GM12878 (cell line): Measurements from ENCODE around the gene HMGB1. TPM values are rescaled to one million over a fixed set of nuclear protein-coding genes. Genes with fewer than 3 reads are reported as not detected.

ENCODE experiments used
- ATAC-seq: fragments of 200-7000 bp; cut with Tn5 transposase; 3 replicates; pipeline ENCODE4 v1.9.1; 2020; ENCODE audit warnings: mild to moderate bottlenecking, moderate library complexity
- BruUV-seq: library from RNA; stranded (reverse); fragments of 400-500 nt; replicated peaks from 2 replicates; lab custom pipeline; 2021; lab: Mats Ljungman, UMichigan
- CTCF ChIA-PET: fragments of 300-600 bp; sonication (Branson Sonifier 250); formaldehyde crosslinking; extraction: SDS; loops from one replicate; lab custom pipeline; 2021; ENCODE audit warnings: inconsistent platforms; lab: Yijun Ruan, JAX
- POLR2A ChIA-PET: fragments of 350-600 bp; formaldehyde crosslinking; extraction: SDS; loops from one replicate; lab custom pipeline; 2021; ENCODE audit warnings: inconsistent platforms; lab: Charles Lee
- RAD21 ChIA-PET: fragments of 300-600 bp; sonication (Branson Sonifier 250); formaldehyde crosslinking; loops from one replicate; lab custom pipeline; 2023; ENCODE audit warnings: antibody characterized with exemption; ENCODE audit not compliant: unreplicated experiment; lab: Charles Lee
- SMC1A ChIA-PET: fragments of 300-600 bp; sonication (Branson Sonifier 250); formaldehyde crosslinking; loops from one replicate; lab custom pipeline; 2023; ENCODE audit not compliant: unreplicated experiment, uncharacterized antibody; lab: Charles Lee
- DNase-seq: peaks from one replicate; pipeline ENCODE4 v3.0.0-alpha.2; 2011; ENCODE audit warnings: low read depth, low spot score
- FAIRE-seq: peaks from 3 replicates; lab custom pipeline; 2011; peaks lifted over from hg19 to GRCh38; lab: Jason Lieb, UNC
- H2AFZ ChIP-seq: 2 replicates; pipeline ENCODE4 v1.6.0; 2011; ENCODE audit warnings: low read depth, low read length, control low read depth; ENCODE audit not compliant: control insufficient read depth
- H3K27ac ChIP-seq: 2 replicates; pipeline ENCODE4 v1.5.1; 2011; ENCODE audit warnings: control low read depth; ENCODE audit not compliant: control insufficient read depth, insufficient read depth
- H3K27me3 ChIP-seq, 2 experiments: replicated peaks in 1 of 2; 2 replicates each; pipeline versions ENCODE4 v1.6.0 to v1.6.1; 2011; ENCODE audit warnings: low read length in 1 of 2; ENCODE audit not compliant: control insufficient read depth in 2 of 2, insufficient read depth in 2 of 2
- H3K36me3 ChIP-seq, 2 experiments: 2 replicates each; pipeline ENCODE4 v1.5.1; 2011; ENCODE audit warnings: low read length in 1 of 2; ENCODE audit not compliant: control insufficient read depth in 2 of 2, insufficient read depth in 2 of 2
- H3K4me1 ChIP-seq: 2 replicates; pipeline ENCODE4 v1.6.1; 2011; ENCODE audit warnings: mild to moderate bottlenecking, low read length, moderate library complexity, mixed read lengths; ENCODE audit not compliant: control insufficient read depth, insufficient read depth
- H3K4me2 ChIP-seq: 2 replicates; pipeline ENCODE4 v1.6.0; 2011; ENCODE audit warnings: control low read depth; ENCODE audit not compliant: control insufficient read depth, insufficient read depth
- H3K4me3 ChIP-seq: fragments of 200-600 bp; sonication (generic); 2 replicates; pipeline ENCODE4 v1.5.1; 2016
- H3K79me2 ChIP-seq: 2 replicates; pipeline ENCODE4 v1.6.0; 2011; ENCODE audit warnings: low read length; ENCODE audit not compliant: control insufficient read depth, insufficient read depth
- H3K9ac ChIP-seq: 2 replicates; pipeline ENCODE4 v1.8.0; 2011; ENCODE audit warnings: low read length, control low read depth, mixed read lengths; ENCODE audit not compliant: control insufficient read depth, insufficient read depth
- H3K9me3 ChIP-seq: replicated peaks from 3 replicates; pipeline ENCODE4 v1.5.1; 2011; ENCODE audit warnings: mild to moderate bottlenecking, low read length; ENCODE audit not compliant: control insufficient read depth, insufficient read depth
- H4K20me1 ChIP-seq: 2 replicates; pipeline ENCODE4 v1.6.0; 2011; ENCODE audit not compliant: control insufficient read depth, insufficient read depth
- CBX5 ChIP-seq: sonication (generic); IDR thresholded peaks from 2 replicates; pipeline ENCODE4 v1.6.1; 2016; ENCODE audit warnings: low read depth, moderate library complexity, mild to moderate bottlenecking, inconsistent platforms
- HDAC6 ChIP-seq: fragments of 200-600 bp; sonication (generic); IDR thresholded peaks from one replicate; pipeline ENCODE4 v1.8.0; 2017; ENCODE audit warnings: antibody characterized with exemption; ENCODE audit not compliant: unreplicated experiment
- NR2C1 ChIP-seq: fragments of 450-650 bp; IDR thresholded peaks from 2 replicates; pipeline ENCODE4 v1.6.1; 2017; ENCODE audit warnings: antibody characterized with exemption, mild to moderate bottlenecking, moderate library complexity
- PML ChIP-seq: IDR thresholded peaks from 2 replicates; pipeline ENCODE4 v1.6.1; 2012; ENCODE audit warnings: low read length, inconsistent platforms
- POLR2AphosphoS5 ChIP-seq: IDR thresholded peaks from 2 replicates; pipeline ENCODE4 v1.6.1; 2011; ENCODE audit warnings: mild to moderate bottlenecking, low read length, inconsistent platforms
- WGBS: methylation state at CpG from one replicate; pipeline ENCODE4 v1.1.6; 2016; ENCODE audit warnings: low lambda C conversion rate; ENCODE audit not compliant: insufficient replicate concordance, insufficient coverage; ENCODE audit errors: missing lambda C conversion rate; 5-methylcytosine and 5-hydroxymethylcytosine counted together
- in situ Hi-C: fragments of 300-500 bp; cut with MboI; formaldehyde crosslinking; loops from 9 replicates; pipeline ENCODE4 v1.14.3; 2018; ENCODE audit warnings: mixed read lengths
- intact Hi-C: fragments of 100-400 bp; cut with micrococcal nuclease; formaldehyde crosslinking; loops from one replicate; pipeline ENCODE4 v1.14.2; 2022; ENCODE audit not compliant: unreplicated experiment
- polyA plus RNA-seq, 11 experiments: library from polyadenylated mRNA; depleted of rRNA in 4 of 11; unstranded in 6 of 11; stranded (reverse) in 5 of 11; fragments of >200 nt; fragmentation: Nextera tagmentation in 4 of 11; fragmentation: Illumina TruSeq in 1 of 11; extraction: Ambion mirVana in 4 of 11; extraction: Trizol in 1 of 11; gene quantifications; 1 replicate in 1 of 11; 2 replicates in 10 of 11; pipeline versions ENCODE4 v1.2.1 to v1.2.3, GENCODE V29; 2011 to 2016; ENCODE audit warnings: inconsistent platforms in 2 of 11, missing spikeins in 2 of 11, low read depth in 1 of 11
- total RNA-seq, 4 experiments: library from RNA; depleted of rRNA in 3 of 4; stranded (reverse); fragments of >200 nt in 3 of 4; fragmentation: Illumina TruSeq in 1 of 4; extraction: Trizol in 1 of 4; gene quantifications; 2 replicates each; pipeline versions ENCODE4 v1.2.1 to v1.2.3, GENCODE V29; 2013 to 2021
- TF ChIP-seq, protein P1 (sequence below): fragments of 150-350 bp; IDR thresholded peaks from 2 replicates; pipeline ENCODE4 v1.6.1; 2016; ENCODE audit warnings: low read depth, low read length
- TF ChIP-seq, protein P2 (sequence below): IDR thresholded peaks from 2 replicates; pipeline ENCODE4 v1.6.1; 2012; ENCODE audit warnings: low read depth, low read length, improper control_type of control experiment
- TF ChIP-seq, protein P3 (sequence below): fragments of 450-650 bp; IDR thresholded peaks from 2 replicates; pipeline ENCODE4 v1.6.1; 2017; ENCODE audit warnings: borderline replicate concordance
- TF ChIP-seq, protein P4 (sequence below): IDR thresholded peaks from 2 replicates; pipeline ENCODE4 v1.6.1; 2011; ENCODE audit warnings: borderline replicate concordance, low read depth, mild to moderate bottlenecking, moderate library complexity, low read length; ENCODE audit not compliant: insufficient read depth, poor library complexity, severe bottlenecking
- TF ChIP-seq, protein P5 (sequence below): fragments of 450-650 bp; formaldehyde crosslinking; IDR thresholded peaks from 2 replicates; pipeline ENCODE4 v1.4.0; 2022; ENCODE audit warnings: mild to moderate bottlenecking, moderate library complexity

HMGB1 gene
- total and polyA plus RNA-seq, 10 of the 15 experiments (the other 5 are each of a cell fraction or from before 2014, with no cell fraction given) = 365 to 2,529 (median 1,396) TPM

DNA sequence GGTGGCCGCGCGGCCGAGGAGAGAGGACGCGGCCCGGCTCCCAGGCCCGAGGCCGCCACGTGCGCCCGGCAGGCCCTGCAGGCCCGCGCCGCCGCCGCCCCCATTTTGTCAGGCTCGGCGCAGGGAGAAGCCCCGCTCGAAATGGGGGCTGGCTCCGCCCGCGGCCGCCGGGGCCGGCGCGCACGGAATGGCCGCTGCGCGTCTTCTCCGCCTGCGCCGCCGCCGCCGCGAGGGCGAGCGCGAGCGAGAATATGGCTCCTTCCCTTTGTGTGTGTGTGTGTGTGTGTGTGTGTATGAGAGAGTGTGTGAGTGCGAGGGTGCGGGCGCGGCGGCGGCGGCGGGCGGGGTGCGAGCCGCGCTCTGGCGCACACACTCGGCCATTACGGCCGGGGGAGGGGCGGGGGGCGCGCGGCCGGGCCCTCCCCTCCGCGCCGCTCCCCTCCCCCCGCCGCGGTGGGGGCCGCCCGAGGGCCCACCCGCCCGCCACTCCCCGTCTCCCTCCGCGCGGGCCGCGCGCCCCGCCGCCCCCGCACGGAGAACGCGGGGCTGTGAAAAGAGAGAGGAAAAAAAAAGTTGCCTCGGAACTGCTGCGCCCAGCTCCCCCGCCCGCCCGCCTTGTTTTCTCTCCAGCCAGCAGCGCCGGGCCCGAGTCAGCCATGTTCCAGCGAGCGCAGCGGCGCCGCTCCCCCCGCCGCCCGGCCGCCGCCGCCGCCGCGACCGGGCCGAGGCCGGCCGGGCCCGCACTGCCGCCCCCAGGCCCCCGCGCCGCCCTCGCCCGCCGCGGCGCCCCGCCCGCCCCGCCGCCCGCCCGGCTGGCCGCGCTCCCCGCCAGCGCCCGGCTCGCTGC is 1.0 kb downstream of the HMGB1 start:
- in situ Hi-C loops = no loop called here
- H3K27ac ChIP-seq = peak overlapping the region; percentile 97
- H2AFZ ChIP-seq = no peak overlapping the region
- no peaks in the 10 kb centered on the region for H4K20me1 ChIP-seq
- DNase-seq (no peak), ATAC-seq (peak; percentile 51), FAIRE-seq (no peak)
- 0 out of 2 replicates have a peak, but pooled peaks cover 10% of the 10 kb centered on the region for H3K4me1 ChIP-seq
- ChIA-PET POLR2A (interaction anchor here (1.0 to 2.8 kb wide), 3 partner anchors 22 to 332 kb away, joined by 3 to 12 read pairs (median 4); no protein-coding TSS in a partner anchor), CTCF (interaction anchor here (1.5 kb wide), 1 partner anchor 92 kb away, joined by 3 read pairs; no protein-coding TSS in a partner anchor), RAD21 (interaction anchor here (1.0 to 1.9 kb wide), 4 partner anchors 20 to 338 kb away, joined by 4 to 12 read pairs (median 4); no protein-coding TSS in a partner anchor), SMC1A (interaction anchor here (0.9 to 1.0 kb wide), 2 partner anchors 34 to 48 kb away, joined by 3 read pairs; no protein-coding TSS in a partner anchor)
- WGBS = 2% methylated on average over 37 of the region's 136 CpGs
- peak overlapping the region; percentile 72 for H3K4me3 ChIP-seq
- peak overlapping the region; percentile 57; the same call in 1 of the 2 replicates for H3K4me2 ChIP-seq
- peaks cover 36% of the 10 kb centered on the region for H3K79me2 ChIP-seq
- no peaks in the 10 kb centered on the region for H3K27me3 ChIP-seq
- BruUV-seq = no TSS peak
- intact Hi-C loops = loop anchor here (1.0 to 5.0 kb wide), 11 partner anchors 18 to 338 kb away; partner anchors contain the start of gene USPL1
- no peaks in the 10 kb centered on the region for H3K9me3 ChIP-seq
- H3K36me3 ChIP-seq = no peaks in the 10 kb centered on the region; a peak in 2 of 4 replicates
- H3K9ac ChIP-seq = peak overlapping the region; percentile 93
- TF ChIP-seq PML (no peak), CBX5 (0 out of 2 replicates have a peak, but pooled peaks have one; percentile 5), HDAC6 (no peak), NR2C1 (peak; percentile 43), POLR2AphosphoS5 (peak; percentile 54; the same call in 1 of the 2 replicates)
- TF ChIP-seq, protein P1, sequence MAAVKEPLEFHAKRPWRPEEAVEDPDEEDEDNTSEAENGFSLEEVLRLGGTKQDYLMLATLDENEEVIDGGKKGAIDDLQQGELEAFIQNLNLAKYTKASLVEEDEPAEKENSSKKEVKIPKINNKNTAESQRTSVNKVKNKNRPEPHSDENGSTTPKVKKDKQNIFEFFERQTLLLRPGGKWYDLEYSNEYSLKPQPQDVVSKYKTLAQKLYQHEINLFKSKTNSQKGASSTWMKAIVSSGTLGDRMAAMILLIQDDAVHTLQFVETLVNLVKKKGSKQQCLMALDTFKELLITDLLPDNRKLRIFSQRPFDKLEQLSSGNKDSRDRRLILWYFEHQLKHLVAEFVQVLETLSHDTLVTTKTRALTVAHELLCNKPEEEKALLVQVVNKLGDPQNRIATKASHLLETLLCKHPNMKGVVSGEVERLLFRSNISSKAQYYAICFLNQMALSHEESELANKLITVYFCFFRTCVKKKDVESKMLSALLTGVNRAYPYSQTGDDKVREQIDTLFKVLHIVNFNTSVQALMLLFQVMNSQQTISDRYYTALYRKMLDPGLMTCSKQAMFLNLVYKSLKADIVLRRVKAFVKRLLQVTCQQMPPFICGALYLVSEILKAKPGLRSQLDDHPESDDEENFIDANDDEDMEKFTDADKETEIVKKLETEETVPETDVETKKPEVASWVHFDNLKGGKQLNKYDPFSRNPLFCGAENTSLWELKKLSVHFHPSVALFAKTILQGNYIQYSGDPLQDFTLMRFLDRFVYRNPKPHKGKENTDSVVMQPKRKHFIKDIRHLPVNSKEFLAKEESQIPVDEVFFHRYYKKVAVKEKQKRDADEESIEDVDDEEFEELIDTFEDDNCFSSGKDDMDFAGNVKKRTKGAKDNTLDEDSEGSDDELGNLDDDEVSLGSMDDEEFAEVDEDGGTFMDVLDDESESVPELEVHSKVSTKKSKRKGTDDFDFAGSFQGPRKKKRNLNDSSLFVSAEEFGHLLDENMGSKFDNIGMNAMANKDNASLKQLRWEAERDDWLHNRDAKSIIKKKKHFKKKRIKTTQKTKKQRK = no peak
- TF ChIP-seq, protein P2, sequence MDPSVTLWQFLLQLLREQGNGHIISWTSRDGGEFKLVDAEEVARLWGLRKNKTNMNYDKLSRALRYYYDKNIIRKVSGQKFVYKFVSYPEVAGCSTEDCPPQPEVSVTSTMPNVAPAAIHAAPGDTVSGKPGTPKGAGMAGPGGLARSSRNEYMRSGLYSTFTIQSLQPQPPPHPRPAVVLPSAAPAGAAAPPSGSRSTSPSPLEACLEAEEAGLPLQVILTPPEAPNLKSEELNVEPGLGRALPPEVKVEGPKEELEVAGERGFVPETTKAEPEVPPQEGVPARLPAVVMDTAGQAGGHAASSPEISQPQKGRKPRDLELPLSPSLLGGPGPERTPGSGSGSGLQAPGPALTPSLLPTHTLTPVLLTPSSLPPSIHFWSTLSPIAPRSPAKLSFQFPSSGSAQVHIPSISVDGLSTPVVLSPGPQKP = no peak
- TF ChIP-seq, protein P3, sequence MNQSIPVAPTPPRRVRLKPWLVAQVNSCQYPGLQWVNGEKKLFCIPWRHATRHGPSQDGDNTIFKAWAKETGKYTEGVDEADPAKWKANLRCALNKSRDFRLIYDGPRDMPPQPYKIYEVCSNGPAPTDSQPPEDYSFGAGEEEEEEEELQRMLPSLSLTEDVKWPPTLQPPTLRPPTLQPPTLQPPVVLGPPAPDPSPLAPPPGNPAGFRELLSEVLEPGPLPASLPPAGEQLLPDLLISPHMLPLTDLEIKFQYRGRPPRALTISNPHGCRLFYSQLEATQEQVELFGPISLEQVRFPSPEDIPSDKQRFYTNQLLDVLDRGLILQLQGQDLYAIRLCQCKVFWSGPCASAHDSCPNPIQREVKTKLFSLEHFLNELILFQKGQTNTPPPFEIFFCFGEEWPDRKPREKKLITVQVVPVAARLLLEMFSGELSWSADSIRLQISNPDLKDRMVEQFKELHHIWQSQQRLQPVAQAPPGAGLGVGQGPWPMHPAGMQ = no peak
- TF ChIP-seq, protein P4, sequence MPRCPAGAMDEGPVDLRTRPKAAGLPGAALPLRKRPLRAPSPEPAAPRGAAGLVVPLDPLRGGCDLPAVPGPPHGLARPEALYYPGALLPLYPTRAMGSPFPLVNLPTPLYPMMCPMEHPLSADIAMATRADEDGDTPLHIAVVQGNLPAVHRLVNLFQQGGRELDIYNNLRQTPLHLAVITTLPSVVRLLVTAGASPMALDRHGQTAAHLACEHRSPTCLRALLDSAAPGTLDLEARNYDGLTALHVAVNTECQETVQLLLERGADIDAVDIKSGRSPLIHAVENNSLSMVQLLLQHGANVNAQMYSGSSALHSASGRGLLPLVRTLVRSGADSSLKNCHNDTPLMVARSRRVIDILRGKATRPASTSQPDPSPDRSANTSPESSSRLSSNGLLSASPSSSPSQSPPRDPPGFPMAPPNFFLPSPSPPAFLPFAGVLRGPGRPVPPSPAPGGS = peak; percentile 3
- TF ChIP-seq, protein P5, sequence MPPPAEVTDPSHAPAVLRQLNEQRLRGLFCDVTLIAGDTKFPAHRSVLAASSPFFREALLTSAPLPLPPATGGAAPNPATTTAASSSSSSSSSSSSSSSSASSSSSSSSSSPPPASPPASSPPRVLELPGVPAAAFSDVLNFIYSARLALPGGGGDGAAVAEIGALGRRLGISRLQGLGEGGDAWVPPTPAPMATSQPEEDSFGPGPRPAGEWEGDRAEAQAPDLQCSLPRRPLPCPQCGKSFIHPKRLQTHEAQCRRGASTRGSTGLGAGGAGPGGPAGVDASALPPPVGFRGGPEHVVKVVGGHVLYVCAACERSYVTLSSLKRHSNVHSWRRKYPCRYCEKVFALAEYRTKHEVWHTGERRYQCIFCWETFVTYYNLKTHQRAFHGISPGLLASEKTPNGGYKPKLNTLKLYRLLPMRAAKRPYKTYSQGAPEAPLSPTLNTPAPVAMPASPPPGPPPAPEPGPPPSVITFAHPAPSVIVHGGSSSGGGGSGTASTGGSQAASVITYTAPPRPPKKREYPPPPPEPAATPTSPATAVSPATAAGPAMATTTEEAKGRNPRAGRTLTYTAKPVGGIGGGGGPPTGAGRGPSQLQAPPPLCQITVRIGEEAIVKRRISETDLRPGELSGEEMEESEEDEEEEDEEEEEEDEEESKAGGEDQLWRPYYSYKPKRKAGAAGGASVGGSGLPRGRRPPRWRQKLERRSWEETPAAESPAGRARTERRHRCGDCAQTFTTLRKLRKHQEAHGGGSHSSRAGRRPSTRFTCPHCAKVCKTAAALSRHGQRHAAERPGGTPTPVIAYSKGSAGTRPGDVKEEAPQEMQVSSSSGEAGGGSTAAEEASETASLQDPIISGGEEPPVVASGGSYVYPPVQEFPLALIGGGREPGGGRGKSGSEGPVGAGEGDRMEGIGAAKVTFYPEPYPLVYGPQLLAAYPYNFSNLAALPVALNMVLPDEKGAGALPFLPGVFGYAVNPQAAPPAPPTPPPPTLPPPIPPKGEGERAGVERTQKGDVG (CRISPR knock-in tag) = no peak
